ENCODE data around the gene GKN2. TPM values are rescaled to one million over a fixed set of nuclear protein-coding genes. Genes with fewer than 3 reads are reported as not detected.

GKN2 gene, protein sequence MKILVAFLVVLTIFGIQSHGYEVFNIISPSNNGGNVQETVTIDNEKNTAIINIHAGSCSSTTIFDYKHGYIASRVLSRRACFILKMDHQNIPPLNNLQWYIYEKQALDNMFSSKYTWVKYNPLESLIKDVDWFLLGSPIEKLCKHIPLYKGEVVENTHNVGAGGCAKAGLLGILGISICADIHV
- not detected for total RNA-seq

DNA sequence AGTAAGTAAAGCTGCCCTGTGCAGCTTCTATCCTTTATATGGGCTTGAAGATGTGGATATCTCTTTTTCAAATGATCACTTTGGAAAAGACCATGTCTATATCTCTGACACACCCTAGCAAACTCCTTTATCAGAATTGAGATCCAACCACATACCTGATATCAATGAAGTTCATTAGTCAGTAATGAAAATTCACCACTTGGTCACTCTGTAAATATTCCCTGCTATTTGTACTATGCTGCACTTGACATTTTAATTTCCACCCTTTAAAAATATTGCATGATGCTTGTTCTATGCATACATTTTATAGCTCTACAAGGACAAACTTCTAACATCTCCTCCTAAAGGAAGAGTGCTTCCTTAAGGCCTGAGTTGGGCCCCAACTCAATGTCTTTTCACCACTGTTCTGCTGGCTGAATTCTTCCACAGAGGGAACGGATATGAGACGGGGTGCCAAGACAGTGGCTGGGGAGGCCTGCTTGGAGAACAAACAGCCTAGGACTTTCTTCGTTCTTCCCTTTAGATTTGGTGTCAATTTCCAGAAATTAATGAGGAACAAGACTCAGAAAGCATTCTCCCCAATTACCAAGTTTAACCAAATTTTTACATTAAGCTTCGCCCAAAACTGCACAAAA, at the start of gene GKN2:
TSS of gene GKN2 (minus strand) at position 7 of the 635 bp plus-strand sequence. CDS start 32 bp downstream, outside the sequence.
- DNase-seq (ENCODE audit: low spot score in 2 of 2) (no peak), FAIRE-seq (no peak)

DNA sequence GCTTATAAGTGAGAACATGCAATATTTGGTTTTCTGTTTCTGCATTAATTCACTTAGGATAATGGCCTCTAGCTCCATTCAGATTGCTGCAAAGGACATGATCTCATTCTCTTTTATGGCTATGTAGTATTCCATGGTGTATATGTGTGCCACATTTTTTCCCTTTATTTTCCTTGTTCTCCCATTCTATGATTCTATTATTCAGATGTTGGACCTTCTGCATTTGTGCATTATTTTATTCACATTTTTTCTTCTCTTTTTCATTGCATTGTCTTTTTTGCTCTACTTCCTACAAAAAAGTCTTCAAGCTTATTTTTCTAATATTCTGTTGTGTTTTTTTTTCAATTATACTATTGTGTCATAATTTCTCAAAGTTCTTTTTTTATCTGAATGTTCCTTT, 49.2 kb upstream of the GKN2 start:
- DNase-seq (ENCODE audit: low spot score in 2 of 2) = no peak
- no peak for FAIRE-seq

DNA sequence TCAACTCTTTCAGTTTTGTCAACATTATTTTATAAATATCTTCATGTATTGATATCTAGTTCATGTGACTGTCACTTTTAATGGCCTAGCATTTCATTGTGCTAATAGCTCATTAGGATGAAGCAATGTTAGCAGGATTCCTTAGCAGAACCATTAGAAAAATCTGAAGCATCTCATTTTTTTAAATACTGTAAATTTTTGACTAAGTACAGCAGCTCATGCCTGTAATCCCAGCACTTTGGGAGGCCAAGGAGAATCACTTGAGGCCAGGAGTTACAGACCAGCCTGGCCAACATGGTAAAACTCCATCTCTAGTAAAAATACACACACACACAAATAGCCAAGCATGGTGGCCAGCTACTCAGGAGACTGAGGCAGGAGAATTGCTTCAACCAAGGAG, 44.7 kb upstream of the GKN2 start:
- FAIRE-seq (no peak), DNase-seq (ENCODE audit: low spot score in 2 of 2) (no peak)

DNA sequence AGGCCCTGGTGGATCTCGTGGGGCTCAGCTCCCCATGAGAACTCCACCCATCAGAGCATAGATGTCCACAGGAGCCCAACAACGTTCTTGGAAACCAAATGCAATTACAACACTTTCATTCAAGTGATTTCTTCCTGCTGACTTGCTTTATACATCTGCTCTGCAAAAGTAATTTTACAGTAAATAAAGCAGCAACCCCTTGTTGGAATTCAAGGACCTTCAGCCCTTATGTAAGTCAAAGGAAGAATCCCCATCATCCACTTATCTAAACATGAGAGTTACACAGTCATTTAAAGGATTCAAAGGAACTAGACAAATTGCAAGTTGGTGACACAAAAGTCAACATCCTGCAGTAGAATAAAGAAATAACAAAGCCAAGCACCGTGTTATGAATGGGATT, 43.2 kb upstream of the GKN2 start:
- FAIRE-seq (no peak), DNase-seq (ENCODE audit: low spot score in 2 of 2) (no peak)

DNA sequence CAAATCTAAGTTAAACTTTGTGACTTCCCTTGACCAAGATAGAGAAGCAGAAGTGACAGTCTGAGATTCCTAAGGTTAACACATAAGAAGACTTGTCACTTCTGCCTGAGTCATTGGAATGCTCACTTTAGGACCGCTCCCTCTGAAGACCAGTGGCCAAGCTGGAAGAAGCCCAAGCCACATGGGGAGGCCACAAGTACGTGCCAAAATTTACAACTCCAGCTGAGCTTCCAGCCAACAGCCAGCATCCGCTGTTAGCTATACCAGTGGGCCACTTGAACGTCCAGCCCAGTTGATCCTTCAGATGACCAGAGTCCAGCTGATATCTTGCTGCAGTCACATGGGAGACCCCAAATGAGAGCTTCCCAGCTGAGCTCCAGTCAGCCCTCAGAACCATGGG, 42.2 kb upstream of the GKN2 start:
- FAIRE-seq (no peak), DNase-seq (ENCODE audit: low spot score in 2 of 2) (no peak)

DNA sequence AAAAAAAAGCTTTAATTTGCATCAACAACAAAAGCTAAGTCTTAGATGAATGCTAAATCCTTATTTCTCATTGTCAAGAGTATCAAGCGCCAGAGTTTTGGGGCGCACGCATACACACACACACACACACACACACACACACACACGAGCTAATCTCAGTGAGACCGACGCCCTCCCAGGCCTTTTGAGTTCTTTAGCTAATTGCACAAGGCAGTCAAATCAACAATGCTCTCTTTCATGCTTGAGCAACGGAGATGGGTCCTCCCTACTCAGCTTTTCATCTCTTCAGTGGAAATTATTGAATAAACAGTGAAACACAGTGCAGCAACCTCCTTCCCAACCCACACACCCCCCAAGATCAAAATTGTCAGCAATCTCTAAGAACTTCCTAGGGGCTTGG, 41.0 kb upstream of the GKN2 start:
- no peak for DNase-seq (ENCODE audit: low spot score in 2 of 2)

DNA sequence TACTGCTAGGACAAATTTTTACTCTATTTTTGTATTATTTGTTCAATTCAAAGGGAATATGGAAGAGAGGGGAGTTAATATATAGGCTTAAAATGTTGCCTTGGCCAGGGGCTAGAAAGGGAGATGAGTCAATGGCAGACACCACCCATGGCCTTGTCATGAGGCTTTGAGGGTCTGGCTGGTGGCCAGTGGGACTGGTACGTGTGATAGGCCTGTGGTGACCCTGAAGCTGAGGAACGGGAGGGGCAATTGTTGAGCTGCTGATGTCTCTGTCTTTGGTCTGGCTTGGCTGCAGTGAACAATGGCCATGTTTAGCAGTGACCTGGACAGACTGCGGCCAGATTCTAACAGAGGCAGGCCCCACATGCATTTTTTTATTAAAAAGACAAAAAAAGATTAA, 40.2 kb upstream of the GKN2 start:
- FAIRE-seq (no peak), DNase-seq (ENCODE audit: low spot score in 2 of 2) (no peak)

More for the DNA sequence above, 41.0 kb upstream of the GKN2 start:
- FAIRE-seq = no peak

DNA sequence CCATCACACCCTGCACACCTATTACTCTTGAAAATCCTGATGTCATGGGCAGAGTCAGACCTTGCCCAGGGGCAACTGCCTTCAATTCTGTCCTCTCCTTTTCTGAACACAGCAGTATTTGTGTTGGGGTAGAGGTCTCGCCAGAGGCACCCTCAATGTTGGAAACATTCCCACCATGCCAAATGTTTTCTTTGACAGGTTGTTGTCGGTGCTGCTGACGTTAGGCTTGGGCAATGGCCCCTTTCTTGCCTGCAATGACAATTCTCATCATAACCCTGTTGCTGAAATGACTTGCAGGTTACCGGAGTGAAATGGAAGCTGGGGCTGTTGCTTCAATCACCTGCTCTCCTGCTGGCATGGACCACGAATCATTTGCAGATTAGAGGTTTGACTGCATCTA, 39.6 kb upstream of the GKN2 start:
- no peak for DNase-seq (ENCODE audit: low spot score in 2 of 2)
- FAIRE-seq = no peak

DNA sequence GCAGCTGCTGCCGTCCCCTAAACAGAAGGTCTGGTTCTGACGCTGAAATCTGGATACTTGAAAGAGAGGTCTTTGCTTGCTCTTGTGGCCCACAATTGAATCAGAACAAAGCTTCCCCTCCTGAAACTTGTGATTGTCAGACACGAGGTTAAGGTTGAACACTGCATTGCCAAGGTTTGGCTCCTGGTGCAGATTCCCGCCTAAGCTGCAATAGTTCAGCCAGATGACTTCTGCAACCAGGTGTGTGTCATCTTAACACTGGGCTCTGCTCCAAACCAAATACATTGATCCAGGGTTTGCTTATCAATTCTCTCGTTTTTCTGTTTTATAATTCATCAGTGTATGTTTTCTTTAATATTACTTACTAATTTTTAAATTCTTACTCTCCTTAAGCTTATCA, 36.3 kb upstream of the GKN2 start:
- DNase-seq (ENCODE audit: low spot score in 2 of 2) (no peak), FAIRE-seq (no peak)

DNA sequence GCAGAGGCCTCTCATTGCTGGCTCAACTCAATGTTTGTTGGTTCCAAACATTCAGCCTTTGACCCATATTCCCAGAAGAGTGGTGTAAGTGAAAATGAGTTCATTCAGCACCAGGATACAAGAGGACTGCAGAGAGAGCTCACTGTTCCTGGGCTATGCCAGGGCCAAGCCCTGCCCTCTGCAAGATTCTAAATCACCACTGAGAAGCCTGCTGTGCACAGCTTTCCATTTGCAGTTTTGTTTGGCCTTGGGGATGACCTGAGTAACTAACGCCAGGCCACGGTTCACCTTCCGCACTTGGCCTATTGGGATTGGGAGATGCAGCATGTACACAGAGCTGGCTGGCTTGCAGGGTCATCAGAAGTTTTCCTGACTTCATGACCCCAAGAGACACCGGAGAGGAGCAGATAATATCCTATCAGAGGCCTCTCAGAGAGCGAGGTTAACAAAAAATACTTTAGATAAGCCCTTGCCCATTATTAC, 34.4 kb upstream of the GKN2 start:
- DNase-seq (ENCODE audit: low spot score in 2 of 2) (no peak), FAIRE-seq (no peak)

DNA sequence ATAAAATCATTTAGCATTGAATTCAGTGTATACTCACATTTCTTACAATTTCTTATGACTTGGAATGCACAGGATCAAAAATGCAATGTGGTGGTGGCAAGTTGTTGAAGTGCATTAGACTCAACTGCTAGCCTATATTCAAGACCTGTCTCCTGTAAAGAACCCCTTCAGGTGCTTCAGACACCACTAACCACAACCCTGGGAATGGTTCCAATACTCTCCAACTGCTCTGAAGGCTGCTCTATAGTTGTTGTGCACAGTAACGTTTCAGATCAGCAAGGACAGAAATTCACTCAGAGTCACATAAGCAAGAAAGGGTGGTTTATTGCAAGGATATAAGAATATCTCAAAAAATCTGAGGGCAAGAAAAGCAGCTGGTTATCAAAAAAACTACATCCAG, 28.3 kb upstream of the GKN2 start:
- DNase-seq (ENCODE audit: low spot score in 2 of 2) = no peak
- FAIRE-seq = no peak

DNA sequence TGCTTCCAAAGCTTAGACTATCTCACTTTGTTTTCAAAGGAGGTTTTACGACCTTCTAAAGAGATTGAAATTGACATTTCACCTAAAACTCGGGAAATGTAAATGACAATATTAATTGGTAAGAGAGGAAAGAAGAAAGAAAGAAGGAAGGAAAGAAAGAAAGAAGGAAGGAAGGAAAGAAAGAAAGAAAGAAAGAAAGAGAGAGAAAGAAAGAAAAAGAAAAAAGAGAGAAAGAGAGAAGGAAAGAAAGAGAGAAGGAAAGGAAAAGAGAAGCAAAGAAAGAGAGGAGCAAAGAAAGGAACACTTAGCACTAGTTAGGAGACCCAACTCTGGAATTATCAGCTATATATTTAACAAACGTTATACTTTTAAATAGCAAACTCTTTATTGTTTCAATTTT, 25.4 kb upstream of the GKN2 start:
- DNase-seq (ENCODE audit: low spot score in 2 of 2) (no peak), FAIRE-seq (no peak)

DNA sequence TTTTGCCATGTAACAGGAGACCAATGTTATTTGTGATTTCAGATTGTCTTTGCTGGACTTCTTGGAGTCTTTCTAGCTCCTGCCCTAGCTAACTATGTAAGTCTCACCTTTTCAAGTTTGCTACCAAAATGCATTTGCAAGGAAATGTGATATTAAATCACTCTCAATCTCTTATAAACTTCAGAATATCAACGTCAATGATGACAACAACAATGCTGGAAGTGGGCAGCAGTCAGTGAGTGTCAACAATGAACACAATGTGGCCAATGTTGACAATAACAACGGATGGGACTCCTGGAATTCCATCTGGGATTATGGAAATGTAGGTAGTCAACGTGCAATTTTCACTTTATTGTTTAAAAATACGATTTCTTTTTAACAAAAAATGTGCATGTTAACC, 24.8 kb upstream of the GKN2 start:
- no peak for DNase-seq (ENCODE audit: low spot score in 2 of 2)
- no peak for FAIRE-seq

DNA sequence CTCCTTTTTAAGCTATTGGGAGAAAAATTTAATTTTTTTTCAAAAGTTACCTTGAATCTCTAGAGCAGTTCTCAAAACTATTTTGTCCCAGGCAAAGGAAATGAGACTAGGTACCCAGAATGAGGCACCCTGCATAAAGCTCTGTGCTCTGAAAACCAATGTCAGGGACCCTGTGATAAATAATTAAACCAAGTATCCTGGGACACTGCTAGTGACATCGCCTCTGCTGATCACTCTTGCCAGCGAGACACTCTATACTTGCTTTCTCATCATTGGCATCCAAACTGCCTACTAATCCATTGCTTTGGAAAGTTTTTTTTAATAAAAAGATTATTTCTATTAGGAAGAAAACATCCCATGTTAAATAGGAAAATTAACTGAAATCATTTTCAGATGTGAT, 23.2 kb upstream of the GKN2 start:
- FAIRE-seq (no peak), DNase-seq (ENCODE audit: low spot score in 2 of 2) (no peak)

DNA sequence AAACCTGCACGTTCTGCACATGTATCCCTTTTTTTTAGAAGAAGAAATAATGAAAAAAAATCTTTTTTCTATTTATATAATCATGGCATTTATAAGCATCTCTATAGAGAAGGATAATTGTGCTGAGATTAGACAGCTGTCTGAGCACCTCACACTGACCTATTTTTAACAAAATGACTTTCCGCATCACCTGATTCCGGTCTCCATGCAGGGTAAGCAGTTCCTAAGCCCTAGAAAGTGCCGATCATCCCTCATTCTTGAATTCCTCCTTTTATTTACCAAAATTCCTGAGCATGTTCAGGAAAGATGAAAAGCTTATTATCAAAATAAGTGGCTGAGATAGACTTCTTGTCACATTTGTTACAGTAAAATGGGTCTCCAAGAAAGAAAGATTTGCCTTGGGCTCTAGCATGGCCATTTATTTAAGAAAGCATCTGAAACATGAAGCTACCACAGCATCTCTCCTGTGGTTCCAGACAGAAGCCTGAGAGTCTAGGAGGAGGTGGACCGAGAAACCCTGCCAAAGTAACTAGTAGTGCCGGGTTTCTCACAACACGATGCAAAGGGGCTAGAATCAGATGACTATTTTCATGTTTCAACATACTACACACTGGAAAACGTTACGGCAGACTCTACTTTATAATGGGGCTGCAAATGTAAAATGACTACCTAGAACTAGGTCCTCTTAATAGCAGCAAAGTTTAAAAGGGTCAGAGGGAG, 22.4 kb upstream of the GKN2 start:
- FAIRE-seq (no peak), DNase-seq (ENCODE audit: low spot score in 2 of 2) (no peak)

DNA sequence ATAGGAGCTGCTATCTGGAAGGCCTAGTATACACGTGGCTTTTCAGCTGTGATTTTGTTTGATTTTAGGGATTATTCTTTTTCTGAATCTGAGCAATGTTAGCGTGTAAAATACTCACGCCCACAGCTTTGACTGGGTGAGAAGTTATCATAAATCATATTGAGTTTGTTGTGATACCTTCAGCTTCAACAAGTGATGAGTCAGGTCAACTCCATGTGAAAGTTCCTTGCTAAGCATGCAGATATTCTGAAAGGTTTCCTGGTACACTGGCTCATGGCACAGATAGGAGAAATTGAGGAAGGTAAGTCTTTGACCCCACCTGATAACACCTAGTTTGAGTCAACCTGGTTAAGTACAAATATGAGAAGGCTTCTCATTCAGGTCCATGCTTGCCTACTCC, 21.6 kb upstream of the GKN2 start, which contains the start of gene GKN1:
TSS of gene GKN1 (plus strand) at position 386 of the 400 bp plus-strand sequence. CDS start 42 bp downstream, outside the sequence.
- FAIRE-seq (no peak), DNase-seq (ENCODE audit: low spot score in 2 of 2) (no peak)

DNA sequence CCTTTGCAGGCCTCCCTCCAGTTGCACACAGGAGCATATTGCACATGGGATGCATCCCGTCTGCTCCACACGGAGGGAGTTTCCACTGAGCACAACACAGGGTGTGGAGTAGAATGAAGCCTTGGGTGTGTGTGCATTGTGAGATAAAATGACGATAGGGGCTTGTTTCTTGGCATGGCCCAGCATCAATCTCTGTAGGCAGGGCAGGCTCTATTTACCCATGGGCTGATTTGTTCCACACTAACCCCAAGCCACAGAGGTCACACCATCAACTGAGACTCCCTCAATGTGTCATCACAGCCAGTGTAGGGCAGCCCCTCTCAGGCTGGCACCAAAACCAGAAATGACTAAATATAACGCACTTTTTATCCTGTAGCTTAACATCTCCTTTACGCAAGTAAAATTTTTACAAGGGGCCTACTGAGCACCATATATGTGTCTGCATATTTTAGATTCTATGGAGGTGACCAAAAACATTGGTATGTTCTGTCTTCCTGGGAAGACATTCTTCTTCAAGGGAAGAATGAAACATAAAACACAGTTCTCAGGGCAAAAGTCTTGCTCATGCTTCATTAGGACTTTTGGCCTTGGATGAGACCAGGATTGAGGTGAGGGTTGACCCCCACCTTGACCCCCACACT, 19.0 kb upstream of the GKN2 start:
- FAIRE-seq (no peak), DNase-seq (ENCODE audit: low spot score in 2 of 2) (no peak)

DNA sequence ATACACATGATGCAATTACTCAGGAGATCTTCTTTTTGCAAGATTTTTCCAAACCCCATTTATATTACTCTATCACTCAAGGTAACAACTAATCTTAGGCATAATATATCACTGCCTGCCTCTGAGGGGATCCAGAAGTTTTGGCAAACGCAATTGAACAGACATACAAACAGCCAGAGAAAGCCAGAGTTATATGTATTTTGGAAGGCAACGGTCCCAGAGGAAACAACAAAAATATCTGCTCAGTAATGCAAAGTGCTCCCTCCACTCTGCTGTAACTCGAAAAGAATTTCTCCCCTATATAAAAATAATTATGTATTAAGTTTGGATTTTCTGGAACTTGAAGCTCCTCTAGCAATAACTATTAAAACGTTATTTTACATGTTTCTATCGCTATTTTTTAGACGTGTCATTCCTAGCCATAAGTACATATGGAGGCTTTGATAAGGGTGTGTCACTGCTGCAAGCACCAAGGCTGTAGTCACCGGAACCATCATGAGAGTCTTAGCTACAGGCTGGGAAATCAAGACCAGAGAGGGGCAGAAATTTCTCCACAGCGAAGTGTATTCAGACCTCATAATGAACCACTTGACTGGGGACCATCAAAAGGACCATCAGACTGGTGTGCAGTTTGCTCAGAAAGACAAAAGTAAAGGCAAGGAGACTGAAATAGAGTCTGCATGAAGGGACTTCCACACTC, 18.0 kb upstream of the GKN2 start:
- FAIRE-seq (no peak), DNase-seq (ENCODE audit: low spot score in 2 of 2) (no peak)

DNA sequence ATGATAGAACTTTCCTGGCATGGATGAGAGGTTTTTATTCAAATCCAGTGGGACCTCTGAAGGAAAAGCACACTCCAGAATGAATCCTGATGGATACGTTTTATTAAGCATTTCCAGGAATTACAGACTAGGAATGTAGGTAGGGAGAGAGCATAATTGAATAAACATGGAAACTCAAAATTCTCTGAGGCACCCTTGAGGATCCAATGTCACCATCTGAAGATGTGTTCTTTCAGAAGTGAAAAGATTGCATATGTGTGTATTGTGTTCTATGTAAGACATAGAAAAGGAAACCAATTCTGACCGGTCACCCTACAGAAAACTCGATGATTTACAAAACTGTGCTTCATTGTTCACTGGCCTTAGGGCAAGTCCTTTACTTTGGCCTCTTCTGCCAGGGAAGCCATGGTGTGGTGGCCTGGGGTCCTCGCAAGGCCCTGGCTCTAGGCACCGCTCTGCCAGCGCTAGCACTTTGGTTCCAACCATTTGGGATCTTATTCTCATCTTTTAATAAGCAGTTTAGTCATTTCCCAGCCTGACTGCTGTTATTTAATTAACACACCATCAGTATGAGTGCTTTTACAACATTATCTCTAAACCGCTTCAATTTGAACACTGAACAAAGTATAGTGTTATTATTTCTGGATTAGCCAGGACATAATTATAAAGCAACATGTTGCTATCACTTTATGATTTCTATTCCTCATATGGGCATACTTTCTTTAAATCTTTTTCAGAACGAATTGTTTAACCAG, 17.2 kb upstream of the GKN2 start:
- FAIRE-seq (no peak), DNase-seq (ENCODE audit: low spot score in 2 of 2) (no peak)

DNA sequence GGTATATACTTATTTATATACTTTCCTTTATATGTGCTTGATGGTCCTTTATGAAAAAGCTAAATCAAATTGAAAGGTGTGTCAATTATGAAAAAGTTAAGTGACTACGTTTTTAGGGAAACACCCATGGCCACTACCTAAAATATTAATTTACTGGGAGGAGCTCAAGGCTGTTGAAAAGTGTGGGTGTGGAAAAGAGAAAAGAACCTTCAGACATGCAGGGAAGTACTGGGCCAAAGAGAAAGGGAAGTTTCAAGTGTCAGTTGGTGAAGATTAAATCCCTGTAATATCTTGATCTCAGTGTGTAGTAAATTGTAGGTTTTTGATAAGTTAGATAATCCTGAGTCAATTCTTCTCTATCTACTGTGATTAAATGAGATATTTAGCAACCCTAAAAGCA, 15.5 kb upstream of the GKN2 start:
- DNase-seq (ENCODE audit: low spot score in 2 of 2) (no peak), FAIRE-seq (no peak)

Measured in frontal cortex (tissue), 4 donors.